ENCODE data around the gene CYSRT1.
A peak's percentile ranks its signal among the peaks of the same experiment; 100 is the strongest.

The CYSRT1 gene

GRCh38 chr9:137215196-137215986 is 9.6 kb upstream of the CYSRT1 start:
- WGBS (ENCODE audit: extremely low coverage, insufficient coverage, insufficient read length), result no CpG with 5 or more reads among the region's 22 CpGs
- Histone ChIP-seq H3K27ac (ENCODE audit: low read depth, low read length) (no peak overlapping the region), H3K18ac (ENCODE audit: low read length) (no peak overlapping the region)

DNA sequence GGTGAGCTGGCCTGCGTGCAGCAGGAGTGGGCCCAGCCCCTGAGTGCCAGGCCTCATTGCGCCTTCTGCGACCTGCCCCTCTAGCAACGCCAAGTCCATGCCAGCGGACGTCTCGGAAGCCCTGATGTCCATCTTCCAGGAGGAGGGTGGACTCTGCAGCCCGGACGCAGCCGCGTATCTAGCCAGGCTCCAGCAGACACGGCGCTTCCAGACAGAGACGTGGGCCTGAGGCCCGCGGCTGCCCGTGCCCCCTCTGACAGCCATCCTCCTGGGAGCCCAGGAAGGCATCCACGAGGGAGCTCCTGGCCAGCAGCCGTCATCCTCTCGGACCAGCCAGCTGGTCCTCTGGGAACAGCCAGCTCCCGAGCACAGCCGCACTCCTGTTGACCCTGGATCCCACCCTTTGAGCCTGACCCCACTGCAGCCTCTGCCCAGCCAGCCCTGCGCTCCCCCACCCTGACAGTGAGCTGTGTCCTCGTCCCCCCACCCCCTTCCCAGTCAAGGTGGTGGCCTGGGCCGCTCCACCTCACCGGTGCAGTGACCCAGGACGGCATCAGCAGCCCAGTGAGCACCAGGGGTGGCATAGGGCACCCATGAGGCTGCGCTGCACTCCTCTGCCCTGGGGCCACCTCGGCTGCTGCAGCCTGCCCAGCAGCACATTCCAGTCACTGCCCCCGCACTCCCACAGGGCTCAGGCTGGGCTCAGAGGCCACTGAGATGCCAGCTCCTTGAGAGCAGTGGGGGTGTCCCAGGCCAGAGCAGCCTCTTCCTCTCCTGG is 8.6 kb upstream of the CYSRT1 start:
- Histone ChIP-seq H3K27ac (ENCODE audit: low read depth, low read length) (no peak overlapping the region), H3K14ac (ENCODE audit: low read length) (no peak overlapping the region), H4K12ac (ENCODE audit: low read depth, low read length) (no peak overlapping the region), H2BK5ac (ENCODE audit: low read depth, low read length, poor library complexity) (no peak overlapping the region), H3K36me3 (ENCODE audit: control insufficient read depth in 1 of 2, insufficient read depth in 2 of 2, low read length in 2 of 2) (peaks cover 51 to 54% of the 10 kb centered on the region in 2 experiments), H3K4me3 (ENCODE audit: low read depth, low read length) (no peak overlapping the region), H2BK120ac (ENCODE audit: insufficient read depth, low read length, poor library complexity) (no peak overlapping the region), H2AFZ (ENCODE audit: insufficient read depth, low read length, poor library complexity) (no peak overlapping the region), H3K4me2 (ENCODE audit: low read length) (no peak overlapping the region), H3K18ac (ENCODE audit: low read length) (no peak overlapping the region), H4K91ac (ENCODE audit: low read depth, low read length) (no peak overlapping the region), H3K23ac (ENCODE audit: low read length) (no peak overlapping the region), H2BK12ac (ENCODE audit: low read length) (no peak overlapping the region), H3K4ac (ENCODE audit: low read depth, low read length) (no peak overlapping the region), H3K79me1 (ENCODE audit: low read length) (no peaks in the 10 kb centered on the region), H3K4me1 (ENCODE audit: control insufficient read depth in 1 of 2, insufficient read depth in 2 of 2, low read length in 2 of 2) (peaks cover 11% of the 10 kb centered on the region in 2 experiments), H3K79me2 (ENCODE audit: control insufficient read depth, insufficient read depth, low read length, poor library complexity) (no peaks in the 10 kb centered on the region), H3K9me3 (ENCODE audit: insufficient read depth, low read depth, low read length) (no peaks in the 10 kb centered on the region), H3K9ac (ENCODE audit: low read length) (no peak overlapping the region), H4K8ac (ENCODE audit: low read depth, low read length) (no peak overlapping the region), H3K27me3 (ENCODE audit: insufficient read depth, low read length) (no peaks in the 10 kb centered on the region), H2AK5ac (ENCODE audit: low read length) (no peak overlapping the region)
- DNase-seq, result no peak
- WGBS (ENCODE audit: extremely low coverage, insufficient coverage, insufficient read length), result no CpG with 5 or more reads among the region's 30 CpGs

More at GRCh38 chr9:137215196-137215986, 9.6 kb upstream of the CYSRT1 start:
- Histone ChIP-seq H3K4me1 (ENCODE audit: control insufficient read depth in 1 of 2, insufficient read depth in 2 of 2, low read length in 2 of 2) (peaks cover 10 to 11% of the 10 kb centered on the region in 2 experiments), H3K79me2 (ENCODE audit: control insufficient read depth, insufficient read depth, low read length, poor library complexity) (no peaks in the 10 kb centered on the region), H4K8ac (ENCODE audit: low read depth, low read length) (no peak overlapping the region), H3K9me3 (ENCODE audit: insufficient read depth, low read depth, low read length) (no peaks in the 10 kb centered on the region), H2AFZ (ENCODE audit: insufficient read depth, low read length, poor library complexity) (no peak overlapping the region), H3K79me1 (ENCODE audit: low read length) (no peaks in the 10 kb centered on the region), H3K36me3 (ENCODE audit: control insufficient read depth in 1 of 2, insufficient read depth in 2 of 2, low read length in 2 of 2) (peaks cover 51 to 57% of the 10 kb centered on the region in 2 experiments), H3K4ac (ENCODE audit: low read depth, low read length) (no peak overlapping the region), H3K27me3 (ENCODE audit: insufficient read depth, low read length) (no peaks in the 10 kb centered on the region), H2BK120ac (ENCODE audit: insufficient read depth, low read length, poor library complexity) (no peak overlapping the region), H4K12ac (ENCODE audit: low read depth, low read length) (no peak overlapping the region), H3K14ac (ENCODE audit: low read length) (no peak overlapping the region), H3K9ac (ENCODE audit: low read length) (no peak overlapping the region), H2BK12ac (ENCODE audit: low read length) (no peak overlapping the region), H3K23ac (ENCODE audit: low read length) (no peak overlapping the region), H2BK5ac (ENCODE audit: low read depth, low read length, poor library complexity) (no peak overlapping the region), H2AK5ac (ENCODE audit: low read length) (no peak overlapping the region), H4K91ac (ENCODE audit: low read depth, low read length) (no peak overlapping the region), H3K4me2 (ENCODE audit: low read length) (no peak overlapping the region), H3K4me3 (ENCODE audit: low read depth, low read length) (no peak overlapping the region)
- DNase-seq, result no peak

DNA sequence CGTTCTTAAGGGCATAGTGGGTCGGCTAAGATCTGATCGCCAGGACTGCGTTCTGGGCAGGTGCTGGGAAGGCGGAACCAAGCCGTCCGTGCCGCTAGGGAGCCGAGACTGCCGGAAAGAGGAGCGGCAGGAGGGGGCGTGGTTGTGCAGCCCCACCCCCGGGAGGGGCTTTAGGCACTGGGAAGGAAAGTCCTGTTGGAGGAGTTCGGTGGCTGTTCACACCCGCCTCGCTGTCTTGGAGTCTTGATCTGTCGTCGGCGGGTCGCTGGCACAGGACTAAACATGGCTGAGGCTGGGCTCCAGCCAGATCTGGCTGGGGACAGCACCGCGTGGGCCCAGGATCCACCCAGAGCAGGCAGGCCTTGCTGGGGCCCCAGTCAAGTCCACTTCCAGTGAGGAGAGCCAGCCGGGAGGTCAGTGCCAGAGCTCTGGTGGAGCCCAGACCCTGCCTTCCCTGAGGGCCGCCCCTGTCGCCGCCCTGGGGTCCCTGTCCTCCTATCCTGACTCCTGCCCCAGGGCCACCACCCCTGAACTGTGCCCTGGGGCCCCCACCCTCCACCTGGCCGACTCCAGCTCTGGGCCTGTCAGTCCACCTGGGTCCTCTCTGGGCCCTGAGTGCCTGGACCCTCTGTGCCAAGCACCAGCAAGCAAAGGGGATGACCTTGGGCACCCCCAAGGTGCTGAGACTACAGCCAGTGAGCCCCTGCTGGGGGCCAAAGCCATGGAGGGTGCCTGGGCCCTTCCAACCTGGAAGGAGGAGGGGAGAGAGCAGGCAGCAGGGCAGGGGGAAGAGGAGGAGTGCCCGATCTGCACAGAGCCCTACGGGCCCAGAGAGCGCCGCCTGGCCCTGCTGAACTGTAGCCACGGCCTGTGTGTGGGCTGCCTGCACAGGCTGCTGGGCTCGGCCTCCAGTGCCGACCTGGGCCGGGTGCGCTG is 7.4 kb upstream of the CYSRT1 start:
- Histone ChIP-seq H3K4me2 (ENCODE audit: low read length) (no peak overlapping the region), H2AFZ (ENCODE audit: insufficient read depth, low read length, poor library complexity) (peak overlapping the region; percentile 3), H2BK120ac (ENCODE audit: insufficient read depth, low read length, poor library complexity) (no peak overlapping the region), H2BK12ac (ENCODE audit: low read length) (no peak overlapping the region), H3K36me3 (ENCODE audit: control insufficient read depth in 1 of 2, insufficient read depth in 2 of 2, low read length in 2 of 2) (peaks cover 43 to 46% of the 10 kb centered on the region in 2 experiments), H2BK5ac (ENCODE audit: low read depth, low read length, poor library complexity) (no peak overlapping the region), H4K12ac (ENCODE audit: low read depth, low read length) (peak overlapping the region; percentile 8), H3K27me3 (ENCODE audit: insufficient read depth, low read length) (no peaks in the 10 kb centered on the region), H3K4me3 (ENCODE audit: low read depth, low read length) (no peak overlapping the region), H3K9ac (ENCODE audit: low read length) (no peak overlapping the region), H3K4ac (ENCODE audit: low read depth, low read length) (no peak overlapping the region), H3K9me3 (ENCODE audit: insufficient read depth, low read depth, low read length) (no peaks in the 10 kb centered on the region), H3K23ac (ENCODE audit: low read length) (no peak overlapping the region), H4K8ac (ENCODE audit: low read depth, low read length) (peak overlapping the region; percentile 25), H3K27ac (ENCODE audit: low read depth, low read length) (no peak overlapping the region), H3K79me2 (ENCODE audit: control insufficient read depth, insufficient read depth, low read length, poor library complexity) (no peaks in the 10 kb centered on the region), H4K91ac (ENCODE audit: low read depth, low read length) (peak overlapping the region; percentile 11), H3K14ac (ENCODE audit: low read length) (no peak overlapping the region), H3K4me1 (ENCODE audit: control insufficient read depth in 1 of 2, insufficient read depth in 2 of 2, low read length in 2 of 2) (peaks cover 13 to 15% of the 10 kb centered on the region in 2 experiments), H3K18ac (ENCODE audit: low read length) (no peak overlapping the region), H2AK5ac (ENCODE audit: low read length) (no peak overlapping the region), H3K79me1 (ENCODE audit: low read length) (peaks cover 3% of the 10 kb centered on the region)
- no CpG with 5 or more reads among the region's 36 CpGs for WGBS (ENCODE audit: extremely low coverage, insufficient coverage, insufficient read length)
- peak; percentile 67 to 77 for DNase-seq

DNA sequence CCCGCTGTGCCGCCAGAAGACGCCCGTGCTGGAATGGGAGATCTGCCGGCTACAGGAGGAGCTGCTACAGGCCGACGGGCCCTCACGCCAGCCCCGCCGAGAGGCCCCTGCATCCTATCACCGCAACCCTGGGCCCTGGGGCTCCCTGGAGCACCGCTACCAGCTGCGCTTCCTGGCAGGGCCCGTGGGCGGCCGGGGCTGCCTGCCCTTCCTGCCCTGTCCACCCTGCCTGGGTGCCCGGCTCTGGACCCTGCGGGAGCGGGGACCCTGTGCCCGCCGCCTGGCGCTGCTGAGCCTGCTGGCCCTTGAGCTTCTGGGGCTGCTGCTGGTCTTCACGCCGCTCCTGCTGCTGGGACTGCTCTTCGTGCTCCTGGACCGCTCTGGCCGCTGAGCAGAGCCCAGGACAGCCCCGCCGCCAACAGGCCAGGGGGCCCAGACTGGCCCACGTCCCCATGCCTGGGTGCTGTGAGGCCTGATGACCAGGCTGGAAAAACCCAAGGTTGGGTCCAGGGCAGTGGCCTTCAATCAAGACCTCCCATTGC is 6.7 kb upstream of the CYSRT1 start:
- Histone ChIP-seq H4K12ac (ENCODE audit: low read depth, low read length) (no peak overlapping the region), H2AK5ac (ENCODE audit: low read length) (no peak overlapping the region), H3K14ac (ENCODE audit: low read length) (no peak overlapping the region), H3K27ac (ENCODE audit: low read depth, low read length) (no peak overlapping the region), H2BK12ac (ENCODE audit: low read length) (no peak overlapping the region), H3K27me3 (ENCODE audit: insufficient read depth, low read length) (no peaks in the 10 kb centered on the region), H3K4ac (ENCODE audit: low read depth, low read length) (no peak overlapping the region), H3K18ac (ENCODE audit: low read length) (no peak overlapping the region), H3K4me1 (ENCODE audit: control insufficient read depth in 1 of 2, insufficient read depth in 2 of 2, low read length in 2 of 2) (peaks cover 18 to 21% of the 10 kb centered on the region in 2 experiments), H4K91ac (ENCODE audit: low read depth, low read length) (no peak overlapping the region), H3K36me3 (ENCODE audit: control insufficient read depth in 1 of 2, insufficient read depth in 2 of 2, low read length in 2 of 2) (peaks cover 37 to 40% of the 10 kb centered on the region in 2 experiments), H3K9me3 (ENCODE audit: insufficient read depth, low read depth, low read length) (no peaks in the 10 kb centered on the region), H3K79me2 (ENCODE audit: control insufficient read depth, insufficient read depth, low read length, poor library complexity) (no peaks in the 10 kb centered on the region), H3K79me1 (ENCODE audit: low read length) (peaks cover 5% of the 10 kb centered on the region), H2AFZ (ENCODE audit: insufficient read depth, low read length, poor library complexity) (no peak overlapping the region), H2BK5ac (ENCODE audit: low read depth, low read length, poor library complexity) (no peak overlapping the region), H4K8ac (ENCODE audit: low read depth, low read length) (no peak overlapping the region), H3K23ac (ENCODE audit: low read length) (no peak overlapping the region), H2BK120ac (ENCODE audit: insufficient read depth, low read length, poor library complexity) (no peak overlapping the region), H3K9ac (ENCODE audit: low read length) (no peak overlapping the region), H3K4me2 (ENCODE audit: low read length) (no peak overlapping the region), H3K4me3 (ENCODE audit: low read depth, low read length) (no peak overlapping the region)
- no CpG with 5 or more reads among the region's 30 CpGs for WGBS (ENCODE audit: extremely low coverage, insufficient coverage, insufficient read length)
- no peak for DNase-seq
